HG03139 (cell line): ENCODE results near the gene EIF3D.
A peak's percentile ranks its signal among the peaks of the same experiment; 100 is the strongest.

Experiments used
- ATAC-seq: cut with Tn5 transposase; IDR thresholded peaks from one replicate; pipeline ENCODE4 v1.9.1; 2021; ENCODE audit not compliant: unreplicated experiment

Gene EIF3D

GRCh38 chr22:36528795-36529751 is at the start of gene EIF3D:
TSS of gene EIF3D (minus strand) at chr22:36529166. CDS start at chr22:36526121, 3,045 bp downstream.
- peak; percentile 94 for ATAC-seq

- no peak for ATAC-seq
Observed at GRCh38 chr22:36578619-36579018, 49.7 kb upstream of the EIF3D start.

- no peak for ATAC-seq
Observed at GRCh38 chr22:36577019-36577418, 48.1 kb upstream of the EIF3D start.

- ATAC-seq, result no peak
Observed at GRCh38 chr22:36574728-36575127, 45.8 kb upstream of the EIF3D start.

- ATAC-seq, result no peak
Observed at GRCh38 chr22:36573815-36574363, 44.9 kb upstream of the EIF3D start.

GRCh38 chr22:36571991-36572390 is 43.0 kb upstream of the EIF3D start:
- no peak for ATAC-seq

GRCh38 chr22:36569999-36570398 is 41.0 kb upstream of the EIF3D start:
- no peak for ATAC-seq

- no peak for ATAC-seq
Observed at GRCh38 chr22:36568846-36569245, 39.9 kb upstream of the EIF3D start.

GRCh38 chr22:36566720-36567119 is 37.8 kb upstream of the EIF3D start:
- ATAC-seq, result no peak

GRCh38 chr22:36565686-36566085 is 36.7 kb upstream of the EIF3D start:
- no peak for ATAC-seq

GRCh38 chr22:36565159-36565507 is 36.2 kb upstream of the EIF3D start:
- ATAC-seq, result no peak

GRCh38 chr22:36564422-36565158 is 35.6 kb upstream of the EIF3D start:
- ATAC-seq, result no peak

- ATAC-seq, result no peak
Observed at GRCh38 chr22:36563898-36564297, 34.9 kb upstream of the EIF3D start.

- no peak for ATAC-seq
Observed at GRCh38 chr22:36563444-36563843, 34.5 kb upstream of the EIF3D start.

GRCh38 chr22:36563001-36563400 is 34.0 kb upstream of the EIF3D start:
- ATAC-seq, result no peak

- ATAC-seq, result no peak
Observed at GRCh38 chr22:36562261-36562835, 33.4 kb upstream of the EIF3D start.

GRCh38 chr22:36561291-36561811 is 32.4 kb upstream of the EIF3D start:
- ATAC-seq, result no peak

GRCh38 chr22:36560001-36560400 is 31.0 kb upstream of the EIF3D start:
- no peak for ATAC-seq

- no peak for ATAC-seq
Observed at GRCh38 chr22:36554098-36554497, 25.1 kb upstream of the EIF3D start.

- no peak for ATAC-seq
Observed at GRCh38 chr22:36552289-36552688, 23.3 kb upstream of the EIF3D start.
